ENCODE measurements around the gene NOL8. TPM values are rescaled to one million over a fixed set of nuclear protein-coding genes. Genes with fewer than 3 reads are reported as not detected.

Gene NOL8
- total RNA-seq, 1 experiment from 2014 or later, result 48.4 TPM

DNA sequence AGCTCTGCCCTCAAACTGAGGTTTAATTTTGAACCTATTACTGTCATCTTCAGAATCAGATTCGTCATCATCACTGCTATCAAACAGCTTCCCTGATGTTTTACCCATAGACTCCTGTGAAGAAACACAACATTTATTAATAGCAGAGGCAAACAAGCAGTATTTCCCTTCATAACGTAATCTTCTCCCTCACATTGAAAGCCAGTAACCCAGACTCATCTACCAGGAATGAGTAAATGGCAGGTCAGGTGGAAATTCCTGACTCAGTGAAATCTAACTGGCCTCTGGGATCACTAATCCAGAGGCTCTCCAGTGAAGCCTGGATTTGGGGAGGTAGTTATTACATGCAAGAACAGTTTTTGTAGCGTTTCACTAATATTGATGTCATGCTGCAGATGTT lies 14.6 kb downstream of the NOL8 start:
- TF ChIP-seq, protein P1, sequence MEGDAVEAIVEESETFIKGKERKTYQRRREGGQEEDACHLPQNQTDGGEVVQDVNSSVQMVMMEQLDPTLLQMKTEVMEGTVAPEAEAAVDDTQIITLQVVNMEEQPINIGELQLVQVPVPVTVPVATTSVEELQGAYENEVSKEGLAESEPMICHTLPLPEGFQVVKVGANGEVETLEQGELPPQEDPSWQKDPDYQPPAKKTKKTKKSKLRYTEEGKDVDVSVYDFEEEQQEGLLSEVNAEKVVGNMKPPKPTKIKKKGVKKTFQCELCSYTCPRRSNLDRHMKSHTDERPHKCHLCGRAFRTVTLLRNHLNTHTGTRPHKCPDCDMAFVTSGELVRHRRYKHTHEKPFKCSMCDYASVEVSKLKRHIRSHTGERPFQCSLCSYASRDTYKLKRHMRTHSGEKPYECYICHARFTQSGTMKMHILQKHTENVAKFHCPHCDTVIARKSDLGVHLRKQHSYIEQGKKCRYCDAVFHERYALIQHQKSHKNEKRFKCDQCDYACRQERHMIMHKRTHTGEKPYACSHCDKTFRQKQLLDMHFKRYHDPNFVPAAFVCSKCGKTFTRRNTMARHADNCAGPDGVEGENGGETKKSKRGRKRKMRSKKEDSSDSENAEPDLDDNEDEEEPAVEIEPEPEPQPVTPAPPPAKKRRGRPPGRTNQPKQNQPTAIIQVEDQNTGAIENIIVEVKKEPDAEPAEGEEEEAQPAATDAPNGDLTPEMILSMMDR (conservative IDR thresholded peaks at IDR 0.05), result no peak
- no peaks in the 10 kb centered on the region for H3K27me3 ChIP-seq (ENCODE audit: insufficient read depth, low read length)
- no peaks in the 10 kb centered on the region for H3K4me1 ChIP-seq (ENCODE audit: insufficient read depth, low read length)
- H3K18ac ChIP-seq (ENCODE audit: insufficient read length, low read depth, low read length), result no peak overlapping the region
- H3K23ac ChIP-seq (ENCODE audit: insufficient read length, low read depth, low read length), result no peak overlapping the region
- H4K5ac ChIP-seq (ENCODE audit: insufficient read length, low read depth, low read length), result no peak overlapping the region
- WGBS (ENCODE audit: extremely low coverage, insufficient read length, low lambda C conversion rate), result no CpG with 5 or more reads among the region's 3 CpGs
- no peaks in the 10 kb centered on the region for H3K9me3 Mint-ChIP-seq
- H2AK5ac ChIP-seq (ENCODE audit: insufficient read length, low read length), result no peak overlapping the region
- H2BK20ac ChIP-seq (ENCODE audit: low read depth, low read length, poor library complexity, severe bottlenecking), result no peak overlapping the region
- H3K9me3 ChIP-seq (ENCODE audit: control insufficient read depth, low read depth, low read length), result no peaks in the 10 kb centered on the region
- DNase-seq, result no peak
- no peak overlapping the region for H3K4me2 ChIP-seq (ENCODE audit: insufficient read depth, insufficient read length, low read length)
- H3K23me2 ChIP-seq (ENCODE audit: insufficient read length, low read depth, low read length, poor library complexity, severe bottlenecking), result no peaks in the 10 kb centered on the region
- H2BK15ac ChIP-seq (ENCODE audit: low read depth, low read length), result no peak overlapping the region
- H3K79me1 ChIP-seq (ENCODE audit: insufficient read depth, low read depth, low read length, poor library complexity, severe bottlenecking), result peaks cover 4% of the 10 kb centered on the region
- H3K4me1 Mint-ChIP-seq, result no peaks in the 10 kb centered on the region
- H2BK12ac ChIP-seq (ENCODE audit: insufficient read length, low read depth, low read length), result no peak overlapping the region
- H4K20me1 ChIP-seq (ENCODE audit: control insufficient read depth, insufficient read depth, insufficient read length), result no peaks in the 10 kb centered on the region
- H4K8ac ChIP-seq (replicated peaks; ENCODE audit: insufficient read length, low read depth, low read length), result no peak overlapping the region
- H3K56ac ChIP-seq (ENCODE audit: insufficient read length, low read depth, low read length), result no peak overlapping the region
- H3K9ac ChIP-seq (ENCODE audit: extremely low read depth, insufficient read length, low read length), result no peak overlapping the region
- H2BK5ac ChIP-seq (ENCODE audit: insufficient read length, low read length), result no peak overlapping the region
- H2BK120ac ChIP-seq (ENCODE audit: low read depth, low read length, poor library complexity, severe bottlenecking), result no peak overlapping the region
- H4K91ac ChIP-seq (ENCODE audit: insufficient read length, low read depth, low read length), result no peak overlapping the region
- H3K27ac ChIP-seq (ENCODE audit: insufficient read length, low read depth, low read length), result no peak overlapping the region
- H3K4me3 Mint-ChIP-seq, result no peak overlapping the region
- H3K36me3 Mint-ChIP-seq (ENCODE audit: insufficient read depth in 1 of 3, low read depth in 3 of 3), result peaks cover 29 to 88% (median 70%) of the 10 kb centered on the region in 3 experiments; a peak in 6 of 7 replicates
- H3K14ac ChIP-seq (ENCODE audit: insufficient read depth, low read length), result no peak overlapping the region
- no peaks in the 10 kb centered on the region for H3K27me3 Mint-ChIP-seq (ENCODE audit: low read depth)
- H3K4ac ChIP-seq (ENCODE audit: low read depth, low read length), result no peak overlapping the region
- H2AFZ ChIP-seq (ENCODE audit: low read length), result no peak overlapping the region
- no peak overlapping the region for H3K27ac Mint-ChIP-seq
- no peak overlapping the region for H3T11ph ChIP-seq (ENCODE audit: low read length)
- no peaks in the 10 kb centered on the region for H3K79me2 ChIP-seq (ENCODE audit: insufficient read depth, low read length)

All from H9 (cell line).